Cardiac muscle cell (in vitro differentiated cells and primary cell): ENCODE measurements around the gene RYR3. TPM values are rescaled to one million over a fixed set of nuclear protein-coding genes. Genes with fewer than 3 reads are reported as not detected.

Experiments
- DNase-seq, 2 donors: peaks; one replicate each; pipeline versions ENCODE4 v3.0.0 to v3.0.0-alpha.2; 2010 to 2017; ENCODE audit warnings: low read depth in 1 of 2, low spot score in 1 of 2
- H3K27ac ChIP-seq: fragments of 200-600 bp; sonication (generic); 2 replicates; pipeline ENCODE4 v1.5.1; 2016
- H3K27me3 ChIP-seq: fragments of 200-600 bp; sonication (generic); 2 replicates; pipeline ENCODE4 v1.6.0; 2016; ENCODE audit warnings: control low read depth
- H3K36me3 ChIP-seq: fragments of 200-600 bp; sonication (generic); 2 replicates; pipeline ENCODE4 v1.5.1; 2016; ENCODE audit warnings: control low read depth
- H3K4me1 ChIP-seq: fragments of 200-600 bp; sonication (generic); 2 replicates; pipeline ENCODE4 v1.8.1; 2017; ENCODE audit warnings: low read depth, mild to moderate bottlenecking, mixed run types
- H3K4me3 ChIP-seq: fragments of 200-600 bp; sonication (generic); 2 replicates; pipeline ENCODE4 v1.5.1; 2016; ENCODE audit warnings: mild to moderate bottlenecking
- H3K9me3 ChIP-seq: fragments of 200-600 bp; sonication (generic); 2 replicates; pipeline ENCODE4 v1.5.1; 2017; ENCODE audit warnings: low read depth, mild to moderate bottlenecking, control low read depth
- polyA plus RNA-seq: library from polyadenylated mRNA; unstranded; fragments of >200 nt; fragmentation: Nextera tagmentation; extraction: Ambion mirVana; gene quantifications from 2 replicates; pipeline ENCODE4 v1.2.1, GENCODE V29; 2016
- total RNA-seq: library from RNA; depleted of rRNA; stranded (reverse); fragments of >200 nt; gene quantifications from 2 replicates; pipeline ENCODE4 v1.2.3, GENCODE V29; 2016
- TF ChIP-seq, protein P1 (sequence below): IDR thresholded peaks from 2 replicates; pipeline ENCODE4 v1.5.1; 2012; ENCODE audit warnings: low read depth, mild to moderate bottlenecking, low read length

RYR3 gene
- total and polyA plus RNA-seq, 2 experiments from 2014 or later: 0.39 to 0.54 TPM

DNA sequence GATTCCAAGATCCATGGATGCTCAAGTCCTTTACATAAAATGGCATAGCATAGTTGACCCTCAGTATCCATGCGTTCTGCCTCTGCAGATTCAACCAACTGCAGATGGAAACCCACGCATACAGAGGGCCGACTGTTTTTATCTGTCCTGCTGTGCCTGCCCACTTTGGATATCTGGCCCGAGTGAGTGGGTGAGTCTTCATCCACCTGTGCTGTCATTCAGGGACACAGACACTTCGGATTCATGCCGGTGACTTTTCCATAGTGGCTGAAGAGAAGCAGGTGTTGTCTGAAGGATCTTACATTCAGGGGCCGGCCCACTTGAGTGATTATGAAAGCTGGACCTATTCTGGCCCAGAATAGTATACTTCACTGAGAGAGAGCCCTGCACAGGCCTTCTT is 85.1 kb downstream of the RYR3 start:
- Histone ChIP-seq H3K4me1 (peaks cover 23% of the 10 kb centered on the region), H3K4me3 (no peak overlapping the region), H3K36me3 (no peaks in the 10 kb centered on the region), H3K27ac (peak overlapping the region; percentile 56), H3K9me3 (no peaks in the 10 kb centered on the region), H3K27me3 (no peaks in the 10 kb centered on the region)
- TF ChIP-seq, protein P1, sequence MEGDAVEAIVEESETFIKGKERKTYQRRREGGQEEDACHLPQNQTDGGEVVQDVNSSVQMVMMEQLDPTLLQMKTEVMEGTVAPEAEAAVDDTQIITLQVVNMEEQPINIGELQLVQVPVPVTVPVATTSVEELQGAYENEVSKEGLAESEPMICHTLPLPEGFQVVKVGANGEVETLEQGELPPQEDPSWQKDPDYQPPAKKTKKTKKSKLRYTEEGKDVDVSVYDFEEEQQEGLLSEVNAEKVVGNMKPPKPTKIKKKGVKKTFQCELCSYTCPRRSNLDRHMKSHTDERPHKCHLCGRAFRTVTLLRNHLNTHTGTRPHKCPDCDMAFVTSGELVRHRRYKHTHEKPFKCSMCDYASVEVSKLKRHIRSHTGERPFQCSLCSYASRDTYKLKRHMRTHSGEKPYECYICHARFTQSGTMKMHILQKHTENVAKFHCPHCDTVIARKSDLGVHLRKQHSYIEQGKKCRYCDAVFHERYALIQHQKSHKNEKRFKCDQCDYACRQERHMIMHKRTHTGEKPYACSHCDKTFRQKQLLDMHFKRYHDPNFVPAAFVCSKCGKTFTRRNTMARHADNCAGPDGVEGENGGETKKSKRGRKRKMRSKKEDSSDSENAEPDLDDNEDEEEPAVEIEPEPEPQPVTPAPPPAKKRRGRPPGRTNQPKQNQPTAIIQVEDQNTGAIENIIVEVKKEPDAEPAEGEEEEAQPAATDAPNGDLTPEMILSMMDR: no peak
- peak in 1 of 2 donors; percentile 17 for DNase-seq

DNA sequence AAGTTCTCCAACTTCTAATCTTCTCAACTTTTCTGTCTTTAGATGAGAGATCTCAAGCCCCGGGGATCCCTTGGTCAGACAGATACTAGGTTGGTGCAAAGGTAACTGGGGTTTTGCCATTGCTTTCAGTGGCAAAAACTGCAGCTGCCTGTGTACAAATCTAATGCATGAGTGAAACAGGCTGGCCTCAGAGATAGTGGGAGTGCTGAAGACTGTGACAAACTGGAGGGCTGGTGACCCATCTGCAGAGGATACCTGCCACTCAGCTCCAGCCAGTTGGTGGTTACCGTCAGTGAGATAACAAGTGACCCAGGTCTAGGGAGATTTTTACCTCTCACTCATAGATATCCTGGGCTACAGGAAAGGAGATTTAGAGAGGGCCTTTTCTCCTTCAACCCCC is 85.7 kb downstream of the RYR3 start:
- no peak for DNase-seq
- no peaks in the 10 kb centered on the region for H3K36me3 ChIP-seq
- H3K27me3 ChIP-seq: no peaks in the 10 kb centered on the region
- TF ChIP-seq, protein P1: no peak
- peaks cover 23% of the 10 kb centered on the region for H3K4me1 ChIP-seq
- H3K4me3 ChIP-seq: no peak overlapping the region
- peak overlapping the region; percentile 56 for H3K27ac ChIP-seq
- no peaks in the 10 kb centered on the region for H3K9me3 ChIP-seq

DNA sequence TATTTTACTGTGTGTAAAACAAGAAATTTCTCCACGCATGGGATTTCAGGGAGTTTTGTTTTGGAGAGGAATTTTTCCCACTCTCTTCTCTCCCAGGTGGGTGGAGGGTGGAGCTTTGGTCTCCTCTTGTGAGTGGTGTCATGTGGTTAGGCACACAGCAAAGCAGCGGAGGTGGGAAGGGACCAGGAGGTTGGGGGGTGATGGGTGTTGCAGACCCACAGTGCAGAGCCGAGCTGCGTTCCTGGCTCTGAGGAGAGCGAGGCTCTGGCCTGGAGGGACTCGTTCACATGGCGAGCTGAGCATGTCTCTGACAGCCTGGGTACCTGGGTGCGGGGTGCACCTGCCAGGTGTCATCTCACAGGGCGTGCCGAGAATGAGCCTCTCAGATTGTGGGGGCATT is 87.8 kb downstream of the RYR3 start:
- TF ChIP-seq, protein P1: no peak

DNA sequence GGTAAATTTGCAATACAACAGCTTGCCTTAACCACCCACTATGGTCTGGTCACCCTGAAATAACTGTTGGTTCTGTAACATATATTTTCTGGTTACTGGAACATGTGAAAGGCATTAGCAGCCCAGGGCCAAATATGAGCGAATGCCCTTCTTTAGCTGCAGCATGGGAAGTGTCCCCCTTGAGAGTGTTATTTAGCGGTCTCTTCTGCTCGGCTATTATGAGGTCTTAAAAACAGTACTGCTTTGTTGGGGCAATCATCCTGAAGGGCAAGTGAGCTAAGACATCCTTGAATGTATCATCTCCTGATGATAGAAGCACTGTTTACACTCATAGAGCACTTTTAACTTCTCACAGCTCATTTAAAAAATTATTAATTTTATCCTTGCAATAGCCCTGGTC is 90.2 kb downstream of the RYR3 start:
- no peaks in the 10 kb centered on the region for H3K9me3 ChIP-seq
- no peaks in the 10 kb centered on the region for H3K27me3 ChIP-seq
- no peaks in the 10 kb centered on the region for H3K36me3 ChIP-seq
- TF ChIP-seq, protein P1: no peak
- no peak for DNase-seq
- no peak overlapping the region for H3K27ac ChIP-seq
- H3K4me3 ChIP-seq: no peak overlapping the region
- peaks cover 14% of the 10 kb centered on the region for H3K4me1 ChIP-seq

More for the DNA sequence above, 87.8 kb downstream of the RYR3 start:
- Histone ChIP-seq H3K27ac (no peak overlapping the region), H3K36me3 (no peaks in the 10 kb centered on the region), H3K4me1 (peaks cover 23% of the 10 kb centered on the region), H3K4me3 (no peak overlapping the region), H3K27me3 (no peaks in the 10 kb centered on the region), H3K9me3 (no peaks in the 10 kb centered on the region)
- no peak for DNase-seq

DNA sequence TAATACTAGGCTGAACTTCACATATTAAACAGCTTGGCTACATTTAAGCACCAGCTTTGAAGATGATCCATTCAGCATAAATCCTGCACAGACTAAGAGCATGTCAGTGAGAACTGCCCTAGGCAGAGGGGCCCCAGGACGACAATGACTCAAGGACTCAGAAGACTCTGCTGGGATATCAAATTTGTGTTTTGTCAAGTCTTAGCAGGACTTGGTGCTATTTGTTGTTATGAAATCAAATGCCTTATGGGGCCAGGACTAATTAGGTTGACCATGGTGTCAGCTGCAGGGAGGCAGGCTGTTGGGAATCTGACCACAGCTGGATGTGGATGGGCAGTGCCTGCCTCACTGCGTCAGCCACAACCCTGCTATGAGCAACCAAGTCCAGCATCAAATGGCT is 91.8 kb downstream of the RYR3 start:
- no peaks in the 10 kb centered on the region for H3K4me1 ChIP-seq
- H3K27me3 ChIP-seq: no peaks in the 10 kb centered on the region
- no peak overlapping the region for H3K27ac ChIP-seq
- no peaks in the 10 kb centered on the region for H3K9me3 ChIP-seq
- TF ChIP-seq, protein P1: no peak
- no peak for DNase-seq
- H3K4me3 ChIP-seq: no peak overlapping the region
- H3K36me3 ChIP-seq: no peaks in the 10 kb centered on the region

DNA sequence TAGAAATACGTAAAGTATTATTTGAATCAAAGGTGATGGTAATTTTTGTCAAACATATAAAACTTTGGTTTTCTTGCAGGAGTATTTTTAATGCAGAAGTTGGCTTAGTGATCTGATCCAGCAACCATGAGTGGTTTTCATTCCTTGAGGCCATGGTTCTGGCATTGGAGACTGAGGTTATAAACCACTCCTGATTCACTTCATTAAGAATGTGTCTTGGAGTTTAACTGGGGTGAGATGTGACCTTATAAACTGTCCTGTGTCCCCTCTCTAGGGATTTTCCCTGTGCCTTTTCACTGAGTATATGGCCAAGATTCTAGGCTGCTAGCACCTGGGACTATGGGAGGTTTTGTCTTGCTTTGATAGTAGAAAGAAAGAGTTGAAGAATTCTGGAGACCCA is 94.3 kb downstream of the RYR3 start:
- H3K4me1 ChIP-seq: no peaks in the 10 kb centered on the region
- no peak overlapping the region for H3K4me3 ChIP-seq
- no peak overlapping the region for H3K27ac ChIP-seq
- H3K9me3 ChIP-seq: no peaks in the 10 kb centered on the region
- H3K36me3 ChIP-seq: no peaks in the 10 kb centered on the region
- TF ChIP-seq, protein P1: no peak
- DNase-seq: no peak
- H3K27me3 ChIP-seq: no peaks in the 10 kb centered on the region
